ENCODE results near the gene KAT6B.
"Not testable (repeated sequence)": the region's sequence is repeated elsewhere in the genome, so short reads cannot be mapped to it uniquely, and the experiment has no call there.

Gene KAT6B

DNA sequence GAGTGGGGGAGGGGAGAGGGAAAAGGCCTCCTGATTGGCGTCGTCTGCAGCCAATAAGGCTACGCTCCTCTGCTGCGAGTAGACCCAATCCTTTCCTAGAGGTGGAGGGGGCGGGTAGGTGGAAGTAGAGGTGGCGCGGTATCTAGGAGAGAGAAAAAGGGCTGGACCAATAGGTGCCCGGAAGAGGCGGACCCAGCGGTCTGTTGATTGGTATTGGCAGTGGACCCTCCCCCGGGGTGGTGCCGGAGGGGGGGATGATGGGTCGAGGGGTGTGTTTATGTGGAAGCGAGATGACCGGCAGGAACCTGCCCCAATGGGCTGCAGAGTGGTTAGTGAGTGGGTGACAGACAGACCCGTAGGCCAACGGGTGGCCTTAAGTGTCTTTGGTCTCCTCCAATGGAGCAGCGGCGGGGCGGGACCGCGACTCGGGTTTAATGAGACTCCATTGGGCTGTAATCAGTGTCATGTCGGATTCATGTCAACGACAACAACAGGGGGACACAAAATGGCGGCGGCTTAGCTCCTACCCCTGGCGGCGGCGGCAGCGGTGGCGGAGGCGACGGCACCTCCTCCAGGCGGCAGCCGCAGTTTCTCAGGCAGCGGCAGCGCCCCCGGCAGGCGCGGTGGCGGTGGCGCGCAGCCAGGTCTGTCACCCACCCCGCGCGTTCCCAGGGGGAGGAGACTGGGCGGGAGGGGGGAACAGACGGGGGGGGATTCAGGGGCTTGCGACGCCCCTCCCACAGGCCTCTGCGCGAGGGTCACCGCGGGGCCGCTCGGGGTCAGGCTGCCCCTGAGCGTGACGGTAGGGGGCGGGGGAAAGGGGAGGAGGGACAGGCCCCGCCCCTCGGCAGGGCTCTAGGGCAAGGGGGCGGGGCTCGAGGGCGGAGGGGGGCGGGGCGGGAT, at the start of gene KAT6B:
TSS of gene KAT6B (plus strand) at position 459 of the 903 bp plus-strand sequence. CDS start 16,258 bp downstream, outside the sequence.
- peak; percentile 98 to 99 for DNase-seq (ENCODE audit: low read depth in 2 of 2)

DNA sequence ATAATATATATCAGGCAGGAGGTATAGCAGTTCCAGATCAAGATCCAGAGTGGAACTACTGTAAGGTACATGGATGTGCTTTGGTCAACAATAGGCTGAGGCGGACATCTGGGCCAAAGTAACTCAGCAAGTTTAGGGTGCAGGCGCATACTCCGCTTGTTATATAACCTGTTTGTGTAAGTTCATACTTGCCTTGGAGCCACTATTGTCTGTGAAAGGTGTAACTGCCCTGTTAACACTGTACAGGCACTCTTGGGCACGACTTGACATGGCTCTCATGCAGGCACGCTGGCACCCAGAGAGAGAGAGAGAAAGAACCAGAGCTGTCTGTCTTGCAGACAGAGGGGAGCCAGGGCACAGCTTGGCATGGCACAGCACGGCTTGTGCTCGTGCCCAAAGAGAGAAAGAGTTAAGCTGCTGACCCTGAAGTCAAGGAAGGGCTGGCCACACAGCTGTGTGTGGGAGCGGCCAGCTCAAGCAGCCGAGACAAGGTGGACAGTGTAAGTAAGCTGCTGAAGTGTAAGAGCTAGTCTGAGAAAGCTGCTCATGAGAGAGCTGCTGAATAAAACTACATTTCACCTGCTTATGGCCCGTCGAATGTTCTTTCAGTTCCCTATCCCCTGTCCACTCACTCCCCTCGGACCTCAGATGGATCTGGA, 47.8 kb upstream of the KAT6B start:
- no peak for DNase-seq (ENCODE audit: low read depth in 2 of 2)

DNA sequence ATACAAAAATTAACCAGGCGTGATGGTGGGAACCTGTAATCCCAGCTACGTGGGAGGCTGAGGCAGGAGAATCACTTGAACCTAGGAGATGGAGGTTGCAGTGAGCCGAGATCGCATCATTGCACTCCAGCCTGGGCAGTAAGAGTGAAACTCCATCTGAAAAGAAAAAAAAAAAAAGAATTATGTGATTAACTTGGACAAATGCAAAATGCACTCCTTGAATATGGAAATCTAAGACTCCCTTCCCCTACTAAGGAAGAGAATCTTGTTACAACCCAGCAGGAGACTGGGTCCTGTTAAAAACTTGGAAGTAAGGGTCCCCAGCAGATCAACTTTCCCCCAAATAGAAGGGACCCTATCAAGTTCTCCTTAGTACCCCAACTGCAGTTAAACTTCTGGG, 44.5 kb upstream of the KAT6B start:
- not testable (repeated sequence) for DNase-seq (ENCODE audit: low read depth in 2 of 2)

DNA sequence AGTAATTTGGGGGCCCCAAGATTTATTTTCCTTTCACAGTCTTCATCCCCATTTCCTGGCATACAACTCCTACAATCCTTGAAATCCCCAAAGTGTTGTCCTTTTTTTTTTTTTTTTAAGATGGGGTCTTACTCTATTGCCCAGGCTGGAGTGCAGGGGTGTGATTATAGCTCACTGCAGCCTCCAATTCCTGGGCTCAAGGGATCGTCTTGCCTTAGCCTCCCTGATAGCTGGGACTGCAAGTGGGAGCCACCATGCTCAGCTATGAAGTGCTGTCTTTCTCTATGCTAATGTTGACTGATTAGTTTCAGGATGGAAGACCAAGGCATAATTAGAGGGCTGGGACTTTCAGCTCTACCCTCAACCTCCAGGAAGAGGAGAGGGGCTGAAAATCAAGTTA, 41.9 kb upstream of the KAT6B start:
- DNase-seq (ENCODE audit: low read depth in 2 of 2), result no peak

DNA sequence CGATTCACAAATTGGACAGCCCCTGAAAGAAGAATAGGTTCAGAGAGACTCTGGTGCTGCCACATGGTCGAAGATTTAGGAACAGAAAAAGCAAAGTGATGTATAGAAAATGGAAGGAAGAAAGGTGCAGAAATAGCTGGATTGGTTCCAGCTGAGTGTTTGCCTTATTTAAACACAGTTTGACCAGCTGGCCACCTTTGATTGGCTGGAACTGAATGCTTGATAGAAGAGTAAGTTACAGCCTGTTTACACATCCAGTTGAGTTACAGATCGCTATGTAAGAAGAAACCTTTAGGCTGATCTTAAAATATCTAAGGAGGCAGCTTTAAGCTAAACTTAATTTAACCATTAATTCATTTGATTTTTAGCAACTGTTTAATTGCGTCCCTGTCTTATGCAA, 40.3 kb upstream of the KAT6B start:
- DNase-seq (ENCODE audit: low read depth in 2 of 2), result no peak

DNA sequence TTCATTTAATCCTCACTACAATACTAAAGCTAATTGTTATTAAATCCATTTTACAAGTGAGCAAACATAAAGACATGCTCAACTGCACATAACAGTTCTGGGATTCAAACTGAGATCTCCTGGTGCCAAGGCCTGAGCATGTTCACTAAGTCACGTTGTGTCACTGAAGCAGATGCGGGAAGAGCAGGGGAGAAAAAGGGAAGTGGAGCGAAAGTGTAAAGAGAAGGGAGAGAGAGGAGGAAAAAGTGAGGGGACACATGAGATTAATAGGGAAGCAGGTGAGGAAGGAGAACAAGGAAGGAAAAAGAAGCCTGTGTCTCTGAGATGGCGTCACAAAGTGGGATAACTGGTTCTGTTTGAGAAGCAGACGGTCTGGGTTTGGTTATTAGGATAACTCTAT, 38.9 kb upstream of the KAT6B start:
- DNase-seq (ENCODE audit: low read depth in 2 of 2), result no peak

DNA sequence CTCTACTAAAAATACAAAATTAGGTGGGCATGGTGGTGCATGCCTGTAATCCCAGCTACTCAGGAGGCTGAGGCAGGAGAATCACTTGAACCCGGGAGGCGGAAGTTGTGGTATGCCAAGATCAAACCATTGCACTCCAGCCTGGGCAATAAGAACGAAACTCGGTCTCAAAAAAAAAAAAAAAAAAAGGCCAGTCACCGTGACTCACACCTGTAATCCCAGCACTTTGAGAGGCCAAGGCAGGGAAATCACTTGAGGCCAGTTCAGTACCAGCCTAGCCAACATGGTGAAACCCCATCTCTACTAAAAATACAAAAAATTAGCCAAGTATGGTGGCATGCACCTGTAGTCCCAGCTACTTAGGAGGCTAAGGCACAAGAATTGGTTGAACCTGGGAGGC, 34.4 kb upstream of the KAT6B start:
- not testable (repeated sequence) for DNase-seq (ENCODE audit: low read depth in 2 of 2)

DNA sequence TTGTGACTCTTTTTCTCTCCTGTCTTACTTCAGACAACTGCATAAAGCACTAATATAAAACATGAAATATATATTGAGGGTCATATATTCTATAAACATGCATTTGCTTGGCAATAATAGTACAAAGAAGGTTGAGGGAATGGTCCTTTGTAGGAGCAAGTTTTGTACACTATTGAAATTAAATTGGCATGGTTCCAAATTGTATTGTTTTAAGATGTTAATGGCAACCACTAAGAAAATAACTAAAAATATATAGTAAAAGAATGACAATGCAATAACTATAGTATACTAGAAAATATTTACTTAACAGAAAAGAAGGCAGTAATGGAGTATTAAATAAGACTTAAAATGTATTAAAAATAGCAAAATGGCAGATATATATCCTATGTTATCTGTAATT, 33.7 kb upstream of the KAT6B start:
- no peak for DNase-seq (ENCODE audit: low read depth in 2 of 2)

DNA sequence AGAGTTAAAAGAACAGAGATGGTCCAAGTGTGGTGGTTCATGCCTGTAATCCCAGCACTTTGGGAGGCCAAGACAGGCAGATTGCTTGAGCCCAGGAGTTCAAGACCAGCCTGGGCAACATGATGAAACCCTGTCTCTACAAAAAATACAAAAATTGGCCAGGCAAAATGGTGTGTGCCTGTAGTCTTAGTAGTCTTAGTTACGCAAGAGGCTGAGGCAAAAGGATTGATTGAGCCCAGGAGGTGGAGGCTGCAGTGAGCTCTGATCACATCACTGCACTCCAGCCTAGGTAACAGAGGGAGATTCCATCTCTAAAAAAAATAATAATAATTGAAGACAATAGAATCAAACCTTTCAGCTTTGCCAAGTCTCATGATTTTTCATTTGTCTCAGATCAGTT, 33.2 kb upstream of the KAT6B start:
- DNase-seq (ENCODE audit: low read depth in 2 of 2), result not testable (repeated sequence)

DNA sequence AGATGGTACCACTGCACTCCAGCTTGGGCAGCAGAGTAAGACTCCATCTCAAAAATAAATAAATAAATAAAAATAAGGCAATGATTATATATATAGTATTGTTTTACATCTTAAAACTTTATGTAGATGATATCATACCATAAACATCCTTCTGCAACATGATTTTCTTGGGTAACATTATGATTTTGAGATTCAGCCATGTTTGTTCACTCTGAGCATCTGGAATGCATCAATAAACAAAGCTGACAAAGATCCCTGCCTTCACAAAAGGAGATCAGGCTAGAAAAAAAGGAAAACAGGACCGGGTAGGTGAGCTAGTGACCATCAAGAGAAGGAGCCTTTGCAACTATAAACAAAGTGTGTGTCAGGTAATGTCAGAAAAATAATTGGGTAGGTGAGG, 31.9 kb upstream of the KAT6B start:
- no peak for DNase-seq (ENCODE audit: low read depth in 2 of 2)

DNA sequence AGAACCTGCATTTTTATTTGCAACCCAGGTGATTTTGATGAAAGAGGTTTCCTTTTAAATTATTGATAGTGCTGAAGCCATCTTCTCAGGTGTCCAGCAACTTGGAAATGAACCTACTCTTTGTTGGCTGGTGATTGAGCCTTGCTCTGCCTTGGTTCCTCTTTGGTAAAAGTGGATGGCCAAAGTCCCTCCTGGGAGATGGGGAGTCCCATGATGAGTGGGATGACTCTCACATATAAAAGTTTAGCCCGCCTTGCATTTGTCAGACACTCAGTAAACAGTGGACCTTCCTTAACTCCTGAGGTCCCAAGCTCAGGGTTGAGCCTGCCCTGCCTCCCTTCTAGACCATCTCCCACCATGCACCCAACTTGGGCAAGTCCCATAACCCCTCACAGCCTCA, 28.9 kb upstream of the KAT6B start:
- no peak for DNase-seq (ENCODE audit: low read depth in 2 of 2)

DNA sequence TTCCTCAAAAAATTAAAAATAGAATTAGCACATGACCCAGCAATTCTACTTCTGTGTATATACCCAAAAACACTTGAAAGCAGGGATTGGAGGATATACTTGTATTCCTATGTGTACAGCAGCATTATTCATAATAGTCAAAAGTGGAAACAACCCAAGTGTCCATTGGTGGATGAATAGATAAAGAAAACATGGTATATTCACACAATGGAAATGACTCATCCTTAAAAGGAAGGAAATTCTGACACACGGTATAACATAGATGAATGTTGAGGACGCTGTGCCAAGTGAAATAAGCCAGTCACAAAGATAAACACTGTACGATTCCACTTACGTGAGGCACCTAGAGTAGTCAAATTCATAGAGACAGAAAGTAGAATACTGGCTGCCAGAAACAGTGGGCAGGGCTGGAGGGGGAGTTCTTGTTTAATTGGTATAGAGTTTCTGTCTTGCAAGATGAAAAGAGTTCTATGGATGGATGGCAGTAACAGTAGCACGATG, 26.6 kb upstream of the KAT6B start:
- no peak for DNase-seq (ENCODE audit: low read depth in 2 of 2)

DNA sequence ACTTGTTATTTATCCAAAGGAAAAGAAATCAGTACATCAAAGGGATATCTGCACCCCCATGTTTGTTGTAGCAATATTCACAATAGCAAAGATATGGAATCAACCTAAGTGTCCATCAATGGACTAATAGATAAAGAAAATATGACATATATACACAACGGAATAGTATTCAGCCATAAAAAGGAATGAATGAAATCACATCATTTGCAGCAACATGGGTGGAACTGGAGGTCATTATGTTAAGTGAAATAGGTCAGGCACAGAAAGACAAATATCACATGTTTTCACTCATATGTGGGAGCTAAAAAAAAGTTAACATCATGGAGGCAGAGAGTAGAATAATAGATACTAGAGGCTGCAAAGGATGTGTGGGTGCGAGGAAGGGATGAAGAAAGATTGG, 25.0 kb upstream of the KAT6B start:
- DNase-seq (ENCODE audit: low read depth in 2 of 2), result no peak

DNA sequence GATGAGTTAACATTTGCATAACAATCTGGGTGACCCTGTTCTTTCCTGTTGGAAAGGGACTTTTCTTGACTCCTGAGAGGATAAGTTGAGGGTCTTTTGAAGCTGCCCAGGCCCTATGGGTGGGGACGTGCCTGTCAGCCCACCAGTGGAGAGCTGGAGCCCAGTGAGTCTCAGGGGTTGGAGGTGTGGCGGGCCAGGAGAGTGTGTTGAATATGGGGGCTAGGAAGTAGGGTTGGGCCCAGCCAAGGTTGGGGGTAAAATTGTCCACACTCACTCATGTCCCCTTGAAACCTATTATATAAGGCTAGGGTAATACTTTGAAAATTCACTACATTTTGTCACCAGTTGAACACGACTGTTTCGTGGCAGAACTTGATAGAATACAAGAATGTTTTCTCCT, 17.9 kb upstream of the KAT6B start:
- no peak for DNase-seq (ENCODE audit: low read depth in 2 of 2)

DNA sequence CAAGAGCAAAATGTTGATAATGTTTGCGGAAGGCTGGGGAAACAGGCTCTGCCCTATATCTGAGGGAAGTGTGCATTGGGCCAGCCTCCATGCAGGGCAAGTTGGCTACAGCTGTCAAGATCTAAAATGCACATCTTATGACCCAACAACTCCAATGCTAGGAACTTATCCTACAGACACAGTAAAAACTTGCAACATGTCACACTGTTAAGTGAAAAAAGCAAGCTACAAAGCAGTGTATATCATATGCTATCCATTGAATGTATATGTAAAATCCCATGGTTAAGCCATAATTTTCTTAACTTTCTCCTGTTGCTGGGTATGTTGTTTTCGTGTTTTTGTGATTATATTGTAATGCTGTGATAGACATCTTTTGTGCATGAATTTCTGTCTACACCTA, 16.3 kb upstream of the KAT6B start:
- no peak for DNase-seq (ENCODE audit: low read depth in 2 of 2)

DNA sequence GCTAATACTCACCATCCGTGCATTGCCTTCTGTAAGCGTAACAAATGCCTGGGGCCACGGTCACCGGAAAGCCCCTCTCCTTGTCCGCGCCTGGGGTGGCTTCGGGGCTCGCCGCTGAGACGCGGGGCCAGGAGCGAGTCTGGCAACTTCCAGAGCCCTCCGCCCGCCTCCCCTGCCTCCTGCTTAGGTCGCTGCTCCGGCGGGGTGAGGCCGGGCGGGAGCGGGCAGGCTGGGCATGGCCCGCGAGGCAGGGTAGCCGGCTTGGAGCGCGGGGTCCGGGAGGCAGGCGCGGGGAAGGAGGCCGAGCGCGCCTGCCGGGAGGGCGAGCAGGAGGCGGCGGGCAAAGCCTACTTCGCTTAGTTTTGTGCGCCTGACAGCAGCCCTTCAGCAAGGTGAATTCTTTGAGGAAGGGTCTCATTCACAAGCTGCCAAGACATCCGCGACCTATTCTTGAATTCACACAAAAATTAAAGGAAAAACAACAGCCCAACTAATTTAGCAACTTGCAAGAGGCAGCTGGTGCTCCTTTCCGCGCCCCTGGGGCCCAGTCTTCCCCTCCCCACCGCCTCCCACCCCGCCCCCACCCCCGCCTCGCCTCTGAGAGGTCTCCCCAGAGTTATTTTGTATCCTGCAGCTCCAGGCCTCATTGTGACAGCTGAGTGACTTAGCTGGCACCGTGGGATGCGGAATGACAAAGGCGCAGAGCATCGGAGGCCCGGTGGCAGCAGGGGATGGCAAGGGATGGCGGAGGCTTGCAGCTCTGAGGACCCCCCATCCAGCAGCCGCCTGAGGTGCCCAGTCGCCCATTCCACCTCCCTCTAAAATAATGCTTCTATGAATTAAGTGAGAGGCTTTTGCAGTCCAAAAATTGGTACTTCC, 12.8 kb upstream of the KAT6B start:
- DNase-seq (ENCODE audit: low read depth in 2 of 2), result no peak

DNA sequence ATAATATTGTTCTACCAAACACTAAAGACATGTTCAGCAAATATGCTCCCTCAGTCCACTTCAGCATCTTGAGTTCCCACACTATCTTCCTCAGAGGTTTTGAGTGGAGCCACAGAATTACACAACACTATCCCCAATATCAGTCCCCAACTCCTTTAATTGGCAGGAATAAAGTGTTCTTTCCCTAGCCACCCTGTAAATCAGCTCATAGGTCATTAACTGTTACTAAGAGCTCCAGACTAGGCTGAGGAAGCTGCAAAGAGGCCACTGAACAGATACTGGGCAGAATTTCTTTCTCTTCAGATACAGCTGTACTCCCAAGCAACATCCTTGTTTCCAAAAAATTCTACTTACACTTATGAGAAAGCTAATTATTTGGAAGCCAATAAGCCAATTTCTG, 11.6 kb upstream of the KAT6B start:
- DNase-seq (ENCODE audit: low read depth in 2 of 2), result no peak

DNA sequence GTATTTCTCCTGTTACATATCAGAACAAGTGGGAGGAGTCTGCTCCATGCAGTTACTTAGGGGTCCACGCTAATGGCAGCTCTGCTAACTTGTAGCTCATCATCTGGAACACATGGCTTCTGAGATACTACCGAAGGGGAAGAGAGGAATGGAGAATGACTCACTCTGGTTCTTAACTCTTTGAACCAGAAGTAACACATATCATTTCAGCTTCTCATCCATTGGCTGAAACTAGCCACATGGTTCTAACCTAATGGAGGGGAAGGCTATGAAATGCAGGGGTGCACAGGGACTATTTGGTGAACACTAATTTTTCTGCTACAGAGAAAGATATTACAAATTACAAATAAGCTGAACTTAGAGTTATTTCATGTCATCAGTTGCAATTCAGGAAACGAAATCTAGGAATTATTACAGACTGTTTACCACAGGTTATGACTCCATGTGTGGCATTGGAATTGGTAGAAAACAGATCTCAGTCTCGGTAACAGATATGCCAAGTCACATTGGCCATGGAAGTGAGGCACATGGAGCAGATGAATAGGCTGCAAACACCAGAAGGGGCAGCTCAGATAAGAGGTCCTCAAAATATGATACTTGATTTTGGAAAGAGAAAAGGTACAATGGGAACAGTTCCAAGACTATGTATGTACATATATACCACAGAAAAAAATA, 9.4 kb upstream of the KAT6B start:
- DNase-seq (ENCODE audit: low read depth in 2 of 2), result no peak

DNA sequence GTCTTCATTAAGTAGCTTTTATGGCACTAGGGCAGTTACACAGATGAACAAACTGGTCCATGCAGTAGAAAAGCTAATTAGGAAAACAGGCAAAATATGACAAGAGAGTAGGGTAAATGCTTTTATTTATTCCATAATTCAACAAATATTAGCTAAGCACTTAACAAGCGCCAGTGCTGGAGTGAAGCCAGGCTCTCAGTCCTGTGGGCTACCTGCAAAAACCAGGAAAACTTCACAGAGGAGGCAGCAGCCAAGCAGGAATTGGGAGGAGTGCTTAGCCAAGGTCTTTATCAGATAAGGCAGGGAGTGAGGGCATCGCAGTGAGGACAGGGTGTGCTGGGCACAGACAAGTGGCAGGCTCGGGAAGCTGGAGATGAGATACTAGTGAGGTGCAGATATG, 4.9 kb upstream of the KAT6B start:
- DNase-seq (ENCODE audit: low read depth in 2 of 2), result no peak

DNA sequence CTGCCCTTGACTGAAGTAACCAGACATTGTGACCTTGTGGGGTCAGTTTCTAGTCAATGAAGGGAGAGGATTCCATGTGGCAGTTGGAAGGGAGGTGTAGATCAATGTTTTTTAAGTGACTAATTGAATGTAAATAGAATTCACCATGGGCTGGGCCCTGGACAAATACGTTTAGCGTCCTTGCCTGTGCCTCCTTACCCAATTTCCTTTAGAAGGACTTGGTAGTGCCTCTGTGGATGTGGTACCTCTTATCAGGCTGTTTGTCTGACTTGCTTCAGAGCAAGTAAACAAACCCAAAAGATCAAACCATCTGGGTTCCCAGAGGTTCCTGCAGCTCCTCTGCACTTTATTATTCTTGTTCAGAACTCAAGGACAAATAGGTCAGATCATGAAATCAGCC, 4.3 kb upstream of the KAT6B start:
- no peak for DNase-seq (ENCODE audit: low read depth in 2 of 2)

DNA sequence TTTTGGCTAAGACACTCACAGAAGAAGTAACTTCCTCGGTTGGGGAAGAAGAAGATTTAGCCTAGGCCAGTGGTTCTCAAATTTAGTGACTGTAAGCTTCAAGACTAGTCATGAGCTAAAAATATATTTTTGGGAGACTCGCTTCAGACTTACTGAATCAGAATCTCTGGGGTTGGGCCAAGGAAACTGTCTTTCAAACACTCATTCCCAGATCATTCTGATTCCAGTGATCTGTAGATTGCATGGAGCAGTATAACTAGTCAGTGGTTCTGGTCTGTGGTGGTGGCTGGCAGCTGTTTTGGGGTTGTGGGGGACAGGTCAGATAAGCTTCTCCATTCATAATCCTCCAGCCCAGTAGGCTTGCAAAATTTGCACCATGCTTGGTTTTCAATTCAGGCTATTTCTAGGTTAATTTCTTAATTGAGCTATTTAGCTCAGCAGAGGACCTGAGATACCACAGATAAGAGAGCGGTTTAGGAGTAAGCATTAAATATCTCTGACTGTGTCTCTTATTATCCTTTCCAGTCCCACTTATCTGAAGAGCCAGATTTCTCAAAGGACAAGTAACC, 3.8 kb upstream of the KAT6B start:
- DNase-seq (ENCODE audit: low read depth in 2 of 2), result no peak
